ENCODE measurements around the gene SFTPD.
"Not testable (repeated sequence)": the region's sequence is repeated elsewhere in the genome, so short reads cannot be mapped to it uniquely, and the experiment has no call there.

SFTPD gene

DNA sequence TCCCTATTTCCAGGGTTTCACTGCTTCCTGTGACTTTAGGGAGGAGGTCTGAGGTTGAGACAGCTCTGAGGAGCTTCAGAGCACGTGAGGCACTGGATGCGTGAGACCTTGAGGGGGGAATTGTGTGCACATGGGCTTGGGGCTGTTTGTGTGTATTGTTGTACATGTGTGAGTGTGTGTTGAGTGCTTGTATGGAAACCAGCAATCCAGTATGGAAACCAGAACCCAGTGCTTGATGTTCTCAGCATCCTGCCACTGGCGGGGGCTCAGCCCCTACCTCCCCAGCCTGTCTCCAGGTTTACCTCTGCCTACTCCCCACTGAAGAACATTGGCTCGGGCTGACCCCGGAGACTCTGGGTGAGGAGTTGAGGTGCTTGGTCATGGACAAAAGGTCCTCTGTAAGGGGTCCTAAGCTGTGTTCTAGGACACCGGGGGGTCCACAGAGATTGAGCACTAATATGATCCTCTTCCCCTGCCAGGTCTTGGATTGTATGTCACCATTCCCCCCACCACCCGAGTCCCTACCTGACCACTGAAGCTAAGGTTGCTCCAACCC is 20.8 kb downstream of the SFTPD start:
- POLR2A ChIA-PET, result no interaction called here
- peak; percentile 2 for DNase-seq (ENCODE audit: extremely low spot score)
- CTCF ChIA-PET, result no interaction called here
- TF ChIP-seq TARDBP (IDR thresholded peaks at IDR 0.05) (no peak), LEF1 (IDR thresholded peaks at IDR 0.05; ENCODE audit: borderline replicate concordance) (no peak), FOXK2 (IDR thresholded peaks at IDR 0.05) (no peak), NFRKB (IDR thresholded peaks at IDR 0.05) (no peak), FOXA1 (IDR thresholded peaks at IDR 0.05) (no peak), ARNT (IDR thresholded peaks at IDR 0.05) (no peak)

DNA sequence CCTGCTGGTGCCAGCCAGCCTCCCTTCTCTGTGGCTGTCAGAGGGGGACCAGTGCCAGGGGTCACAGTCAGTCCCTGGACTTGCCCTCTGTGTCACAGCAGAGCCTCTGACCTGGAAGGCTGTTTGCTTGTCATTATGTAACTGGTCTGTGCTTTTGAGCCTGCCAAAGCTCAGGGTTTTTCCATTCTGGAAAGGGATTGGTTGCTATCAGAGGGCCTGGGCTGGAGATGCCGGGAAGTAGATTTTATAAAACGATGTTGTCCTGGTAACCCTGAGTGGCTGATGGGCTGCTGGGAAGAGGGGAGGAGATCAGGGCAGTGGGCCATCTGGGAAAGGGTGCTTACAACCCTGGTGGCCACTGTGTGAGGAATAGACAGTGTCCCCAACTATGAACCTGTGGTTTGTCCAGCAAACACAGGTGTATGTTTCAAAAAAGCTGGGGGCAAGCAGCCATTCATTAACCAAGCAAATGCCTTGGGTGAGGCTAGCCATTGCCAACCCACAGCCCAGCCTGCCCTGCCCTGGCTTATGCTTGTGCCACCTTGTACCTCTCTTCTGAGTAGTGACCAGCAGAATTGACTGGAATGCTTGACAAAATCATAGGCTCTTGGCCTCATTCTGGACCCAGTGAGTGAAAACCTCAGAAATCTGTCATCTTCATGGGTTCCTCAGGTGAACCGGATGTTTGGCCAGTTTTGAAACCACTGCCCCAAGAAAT is 21.6 kb downstream of the SFTPD start:
- ChIA-PET CTCF (no interaction called here), POLR2A (no interaction called here)
- TF ChIP-seq TARDBP (IDR thresholded peaks at IDR 0.05) (no peak), FOXK2 (IDR thresholded peaks at IDR 0.05) (no peak), ARNT (IDR thresholded peaks at IDR 0.05) (no peak), FOXM1 (IDR thresholded peaks at IDR 0.05; ENCODE audit: borderline replicate concordance) (no peak), ELF4 (IDR thresholded peaks at IDR 0.05) (no peak), NFRKB (IDR thresholded peaks at IDR 0.05) (no peak), HDGF (IDR thresholded peaks at IDR 0.05; ENCODE audit: borderline replicate concordance) (no peak), SP1 (IDR thresholded peaks at IDR 0.05) (no peak), FOXA1 (IDR thresholded peaks at IDR 0.05) (no peak), CTBP1 (IDR thresholded peaks at IDR 0.05; ENCODE audit: borderline replicate concordance) (no peak), ZNF384 (IDR thresholded peaks at IDR 0.05) (no peak), SUZ12 (IDR thresholded peaks at IDR 0.05) (no peak), BHLHE40 (IDR thresholded peaks at IDR 0.05; ENCODE audit: borderline replicate concordance) (no peak)
- TF ChIP-seq, protein P1, sequence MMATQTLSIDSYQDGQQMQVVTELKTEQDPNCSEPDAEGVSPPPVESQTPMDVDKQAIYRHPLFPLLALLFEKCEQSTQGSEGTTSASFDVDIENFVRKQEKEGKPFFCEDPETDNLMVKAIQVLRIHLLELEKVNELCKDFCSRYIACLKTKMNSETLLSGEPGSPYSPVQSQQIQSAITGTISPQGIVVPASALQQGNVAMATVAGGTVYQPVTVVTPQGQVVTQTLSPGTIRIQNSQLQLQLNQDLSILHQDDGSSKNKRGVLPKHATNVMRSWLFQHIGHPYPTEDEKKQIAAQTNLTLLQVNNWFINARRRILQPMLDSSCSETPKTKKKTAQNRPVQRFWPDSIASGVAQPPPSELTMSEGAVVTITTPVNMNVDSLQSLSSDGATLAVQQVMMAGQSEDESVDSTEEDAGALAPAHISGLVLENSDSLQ (IDR thresholded peaks at IDR 0.05), result no peak
- peak; percentile 1 for DNase-seq (ENCODE audit: extremely low spot score)

DNA sequence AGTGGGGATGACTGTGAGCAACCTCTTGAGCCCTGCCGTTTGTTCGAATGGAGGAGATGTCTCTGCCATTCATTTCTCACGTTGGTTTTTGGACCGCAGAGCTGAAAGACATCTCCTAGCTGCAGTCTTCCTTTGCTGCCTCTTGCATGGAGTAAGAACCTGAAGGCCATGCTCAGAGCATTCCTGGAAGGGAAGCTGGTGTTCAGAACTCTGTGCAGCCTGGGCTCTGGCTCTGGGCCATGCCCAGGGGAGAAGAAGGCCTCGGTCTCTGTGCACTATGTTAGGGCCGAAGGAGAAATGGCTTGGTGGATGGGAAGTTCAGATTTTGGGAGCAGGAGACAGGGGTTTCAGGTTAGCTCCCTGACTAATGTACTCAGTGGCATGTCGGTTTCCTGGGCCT is 22.9 kb downstream of the SFTPD start:
- CTCF ChIA-PET, result interaction anchor here (0.6 kb wide), 1 partner anchor 118 kb away, joined by 4 read pairs; no protein-coding TSS in a partner anchor
- POLR2A ChIA-PET, result no interaction called here
- DNase-seq (ENCODE audit: extremely low spot score), result no peak
- TF ChIP-seq SUZ12 (IDR thresholded peaks at IDR 0.05) (no peak), ARNT (IDR thresholded peaks at IDR 0.05) (no peak), TARDBP (IDR thresholded peaks at IDR 0.05) (no peak), CTBP1 (IDR thresholded peaks at IDR 0.05; ENCODE audit: borderline replicate concordance) (no peak), FOXK2 (IDR thresholded peaks at IDR 0.05) (no peak), NFRKB (IDR thresholded peaks at IDR 0.05) (no peak), L3MBTL2 (conservative IDR thresholded peaks at IDR 0.05) (no peak)
- TF ChIP-seq, protein P1 (IDR thresholded peaks at IDR 0.05), result no peak

DNA sequence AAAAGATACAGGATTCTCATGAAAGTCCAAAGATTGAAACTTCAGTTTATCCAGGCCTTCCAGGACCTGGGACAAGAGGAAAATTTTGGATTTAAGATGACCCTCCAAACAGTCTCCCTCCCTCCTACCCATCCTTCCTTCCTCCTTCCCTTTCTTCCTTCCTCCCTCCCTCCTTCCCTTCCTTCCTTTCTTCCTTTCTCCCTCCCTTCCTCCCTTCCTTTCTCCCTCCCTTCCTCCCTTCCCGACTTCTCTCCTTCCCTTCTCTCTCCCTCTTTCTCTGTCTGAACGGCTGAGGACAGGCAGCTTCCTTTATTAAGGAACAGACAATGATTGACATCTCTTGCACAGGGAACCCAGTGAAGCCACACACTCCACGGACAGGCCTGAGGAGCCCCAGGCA is 23.3 kb downstream of the SFTPD start:
- no peak for TF ChIP-seq FOXK2 (IDR thresholded peaks at IDR 0.05)
- TF ChIP-seq TARDBP (IDR thresholded peaks at IDR 0.05), result no peak
- TF ChIP-seq FOXA1 (IDR thresholded peaks at IDR 0.05), result no peak
- no peak for TF ChIP-seq CTBP1 (IDR thresholded peaks at IDR 0.05; ENCODE audit: borderline replicate concordance)
- no peak for TF ChIP-seq LEF1 (IDR thresholded peaks at IDR 0.05; ENCODE audit: borderline replicate concordance)
- ChIA-PET CTCF (no interaction called here), POLR2A (no interaction called here)
- DNase-seq (ENCODE audit: extremely low spot score), result no peak

DNA sequence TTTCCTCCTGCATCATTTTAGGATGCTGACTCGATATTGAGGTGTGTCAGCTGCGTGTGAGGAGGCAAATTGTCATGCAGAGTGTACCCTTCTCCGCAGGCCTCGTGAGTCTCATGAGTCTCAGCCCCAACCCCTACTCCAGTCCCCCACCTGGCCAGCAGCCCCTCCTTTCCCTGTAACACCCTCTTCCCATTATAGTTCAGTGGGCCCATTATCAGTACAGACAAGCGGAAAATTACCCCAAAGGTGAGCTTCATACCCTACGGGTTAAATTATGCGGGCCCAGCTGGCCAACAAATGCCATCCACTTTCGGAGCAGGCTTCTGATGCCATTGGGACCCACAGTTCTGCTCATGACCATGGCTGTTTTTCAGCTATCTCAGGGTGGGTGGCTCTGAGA is 25.2 kb downstream of the SFTPD start:
- no peak for TF ChIP-seq TARDBP (IDR thresholded peaks at IDR 0.05)
- no peak for TF ChIP-seq SP1 (IDR thresholded peaks at IDR 0.05)
- TF ChIP-seq BHLHE40 (IDR thresholded peaks at IDR 0.05; ENCODE audit: borderline replicate concordance), result no peak
- TF ChIP-seq, protein P1 (IDR thresholded peaks at IDR 0.05), result no peak
- TF ChIP-seq FOXM1 (IDR thresholded peaks at IDR 0.05; ENCODE audit: borderline replicate concordance), result no peak
- TF ChIP-seq ARNT (IDR thresholded peaks at IDR 0.05), result no peak
- TF ChIP-seq LEF1 (IDR thresholded peaks at IDR 0.05; ENCODE audit: borderline replicate concordance), result no peak
- no peak for TF ChIP-seq HDGF (IDR thresholded peaks at IDR 0.05; ENCODE audit: borderline replicate concordance)
- no peak for TF ChIP-seq FOXA1 (IDR thresholded peaks at IDR 0.05)
- TF ChIP-seq L3MBTL2 (conservative IDR thresholded peaks at IDR 0.05), result no peak
- no peak for TF ChIP-seq FOXK2 (IDR thresholded peaks at IDR 0.05)
- TF ChIP-seq SUZ12 (IDR thresholded peaks at IDR 0.05), result no peak
- TF ChIP-seq ELF4 (IDR thresholded peaks at IDR 0.05), result no peak
- no peak for TF ChIP-seq ZNF384 (IDR thresholded peaks at IDR 0.05)
- no peak for TF ChIP-seq CTBP1 (IDR thresholded peaks at IDR 0.05; ENCODE audit: borderline replicate concordance)
- no peak for DNase-seq (ENCODE audit: extremely low spot score)
- ChIA-PET POLR2A (no interaction called here), CTCF (no interaction called here)

DNA sequence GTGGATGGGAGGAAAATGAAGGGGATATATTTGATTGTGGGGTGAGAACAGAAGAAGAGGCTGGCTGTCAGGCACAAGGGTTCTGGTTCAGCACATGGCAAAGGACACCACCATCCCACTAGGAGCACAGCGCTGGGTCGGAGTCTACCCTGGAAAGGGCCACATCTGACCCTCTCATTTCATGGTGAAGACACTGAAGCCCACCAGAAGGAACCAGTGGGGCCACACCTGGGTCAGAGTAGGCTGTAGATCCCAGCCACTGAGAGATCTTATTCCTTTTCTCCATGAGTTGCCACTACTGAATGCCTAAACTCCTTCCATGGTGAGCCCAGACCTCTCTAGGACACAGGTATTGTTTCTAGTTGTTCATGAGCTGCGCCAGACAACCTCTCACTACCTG is 25.8 kb downstream of the SFTPD start:
- ChIA-PET POLR2A (no interaction called here), CTCF (no interaction called here)
- no peak for TF ChIP-seq LEF1 (IDR thresholded peaks at IDR 0.05; ENCODE audit: borderline replicate concordance)
- DNase-seq (ENCODE audit: extremely low spot score), result no peak

DNA sequence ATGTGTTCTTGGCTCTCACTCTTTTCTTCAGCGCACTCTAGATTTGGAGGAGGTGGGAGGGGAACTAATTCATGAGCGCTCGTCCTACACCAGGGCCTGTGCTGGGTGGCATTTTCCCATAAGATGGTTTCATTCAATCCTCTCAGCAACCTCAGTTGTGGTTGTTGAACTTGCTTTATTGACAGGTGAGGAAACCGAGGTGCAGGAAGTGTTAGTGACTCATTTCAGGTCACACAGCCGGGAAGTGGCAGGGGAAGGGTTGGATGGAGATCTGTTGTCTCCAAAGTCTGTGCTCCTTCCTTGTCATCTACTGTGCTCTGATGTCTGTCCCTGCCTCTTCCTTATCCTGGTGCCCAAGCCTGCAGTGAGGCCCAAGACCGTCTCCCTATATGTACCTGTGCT is 26.9 kb downstream of the SFTPD start:
- CTCF ChIA-PET; DNase-seq (ENCODE audit: extremely low spot score); POLR2A ChIA-PET: not testable (repeated sequence)

DNA sequence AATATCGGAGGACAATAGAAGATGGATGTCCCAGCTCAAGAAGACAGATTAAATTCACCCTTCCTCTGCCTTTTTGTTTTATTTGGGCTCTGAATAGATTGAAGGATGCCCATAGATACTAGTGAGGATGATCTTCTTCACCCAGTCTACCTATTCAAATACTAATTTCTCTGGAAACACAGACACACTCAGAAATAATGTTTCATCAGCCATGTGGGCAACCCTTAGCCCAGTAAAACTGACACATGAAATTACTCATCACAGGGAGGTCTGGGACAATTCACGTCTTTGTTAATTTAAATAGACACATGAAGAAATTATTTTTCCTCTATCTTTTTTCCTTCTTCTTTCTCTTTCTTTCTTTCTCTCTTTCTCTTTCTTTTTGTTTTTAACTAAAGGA is 33.1 kb downstream of the SFTPD start:
- POLR2A ChIA-PET; DNase-seq (ENCODE audit: extremely low spot score); CTCF ChIA-PET: not testable (repeated sequence)

DNA sequence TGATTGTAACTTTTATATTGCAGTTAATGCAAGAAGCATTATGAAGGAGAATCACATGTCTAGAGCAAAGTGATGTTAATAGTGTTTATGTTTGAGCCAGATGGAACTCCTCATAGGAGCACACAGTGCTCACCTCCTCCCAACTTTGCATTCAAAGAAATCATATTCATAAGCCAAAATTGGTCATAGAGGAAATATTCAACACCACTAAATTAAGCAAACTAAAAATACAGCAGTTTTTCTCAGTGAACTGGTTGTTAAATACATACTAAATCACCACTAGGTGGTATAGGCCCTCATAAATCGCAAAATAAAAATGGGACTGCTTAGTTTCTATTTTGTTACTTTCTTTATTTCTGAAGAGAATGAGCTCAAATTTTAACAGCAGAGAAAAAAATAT is 34.4 kb downstream of the SFTPD start:
- not testable (repeated sequence) for DNase-seq (ENCODE audit: extremely low spot score)

More for the DNA sequence above, 34.4 kb downstream of the SFTPD start:
- CTCF ChIA-PET, result not testable (repeated sequence)
- POLR2A ChIA-PET, result interaction anchor here (0.7 kb wide), 1 partner anchor 157 kb away, joined by 3 read pairs; no protein-coding TSS in a partner anchor

Data from HEK293T (cell line).